WTC11 (cell line): ENCODE data around the gene IRF8. TPM values are rescaled to one million over a fixed set of nuclear protein-coding genes. Genes with fewer than 3 reads are reported as not detected.
"Not testable (repeated sequence)": the region's sequence is repeated elsewhere in the genome, so short reads cannot be mapped to it uniquely, and the experiment has no call there.

Experiments
- ATAC-seq: fragments of 200-7000 bp; cut with Tn5 transposase; 2 replicates; pipeline ENCODE4 v1.10.0; 2021; ENCODE audit warnings: mild to moderate bottlenecking, moderate library complexity
- CTCF ChIA-PET: fragments of 300-600 bp; sonication (Branson Sonifier 250); formaldehyde crosslinking; loops from one replicate; lab custom pipeline; 2021; ENCODE audit warnings: antibody characterized with exemption; lab: Charles Lee
- POLR2A ChIA-PET: fragments of 350-600 bp; sonication (Branson Sonifier 250); formaldehyde crosslinking; loops from one replicate; lab custom pipeline; 2021; ENCODE audit warnings: antibody characterized with exemption; lab: Charles Lee
- DNase-seq: peaks from one replicate; pipeline ENCODE4 v3.0.0; 2021; ENCODE audit warnings: low spot score
- H3K27ac Mint-ChIP-seq: 2 replicates; pipeline ENCODE4 v1.8.0; 2021; ENCODE audit warnings: mixed read lengths
- H3K27me3 Mint-ChIP-seq: 2 replicates; pipeline ENCODE4 v1.8.0; 2021; ENCODE audit warnings: low read depth, mild to moderate bottlenecking, moderate library complexity, mixed read lengths
- H3K36me3 Mint-ChIP-seq: 2 replicates; pipeline ENCODE4 v1.8.0; 2021; ENCODE audit warnings: mixed read lengths
- H3K4me1 Mint-ChIP-seq: 2 replicates; pipeline ENCODE4 v1.8.0; 2022; ENCODE audit warnings: mixed read lengths
- H3K4me3 Mint-ChIP-seq: 2 replicates; pipeline ENCODE4 v1.8.0; 2021; ENCODE audit warnings: mild to moderate bottlenecking, moderate library complexity, mixed read lengths
- H3K9me3 Mint-ChIP-seq: 2 replicates; pipeline ENCODE4 v1.8.0; 2021; ENCODE audit warnings: mixed read lengths
- CREB1 ChIP-seq: sonication (generic); formaldehyde crosslinking; IDR thresholded peaks from 2 replicates; pipeline ENCODE4 v1.8.0; 2023; ENCODE audit warnings: mild to moderate bottlenecking, missing genetic modification reagents
- CTCF ChIP-seq: fragments of 200-600 bp; IDR thresholded peaks from 2 replicates; pipeline ENCODE4 v1.8.0; 2022; ENCODE audit warnings: antibody characterized with exemption
- E2F5 ChIP-seq: sonication (generic); formaldehyde crosslinking; IDR thresholded peaks from 2 replicates; pipeline ENCODE4 v1.8.1; 2022; ENCODE audit warnings: mild to moderate bottlenecking, moderate library complexity, missing genetic modification reagents
- FOXP1 ChIP-seq: sonication (generic); formaldehyde crosslinking; IDR thresholded peaks from 2 replicates; pipeline ENCODE4 v1.8.0; 2022; ENCODE audit warnings: missing genetic modification reagents, mild to moderate bottlenecking, moderate library complexity, borderline replicate concordance
- GABPB1 ChIP-seq: sonication (generic); formaldehyde crosslinking; IDR thresholded peaks from 2 replicates; pipeline ENCODE4 v1.8.1; 2023; ENCODE audit warnings: mild to moderate bottlenecking, missing genetic modification reagents
- NR1H2 ChIP-seq: sonication (generic); formaldehyde crosslinking; IDR thresholded peaks from 2 replicates; pipeline ENCODE4 v1.9.0; 2021; ENCODE audit warnings: mild to moderate bottlenecking, moderate library complexity, missing genetic modification reagents
- OVOL2 ChIP-seq: fragments of 250-450 bp; sonication (Bioruptor Pico); IDR thresholded peaks from 2 replicates; pipeline ENCODE4 v1.9.0; 2021; ENCODE audit warnings: mild to moderate bottlenecking, borderline replicate concordance
- SMAD3 ChIP-seq: sonication (generic); formaldehyde crosslinking; IDR thresholded peaks from 2 replicates; pipeline ENCODE4 v1.8.0; 2022; ENCODE audit warnings: missing genetic modification reagents, mild to moderate bottlenecking, borderline replicate concordance
- USF2 ChIP-seq: sonication (generic); formaldehyde crosslinking; IDR thresholded peaks from 2 replicates; pipeline ENCODE4 v1.8.1; 2023; ENCODE audit warnings: mild to moderate bottlenecking, missing genetic modification reagents, moderate library complexity
- ZNF317 ChIP-seq: sonication (generic); formaldehyde crosslinking; IDR thresholded peaks from 2 replicates; pipeline ENCODE4 v1.8.1; 2023; ENCODE audit warnings: low read depth, mild to moderate bottlenecking, moderate library complexity, missing genetic modification reagents, borderline replicate concordance
- ZNF416 ChIP-seq: fragments of 250-450 bp; sonication (Bioruptor Pico); IDR thresholded peaks from 2 replicates; pipeline ENCODE4 v1.9.0; 2021; ENCODE audit warnings: mild to moderate bottlenecking, inconsistent platforms
- total RNA-seq: library from RNA; stranded (reverse); gene quantifications from 3 replicates; pipeline ENCODE4 v1.2.3, GENCODE V29; 2021
- TF ChIP-seq, protein P1 (sequence below): sonication (generic); formaldehyde crosslinking; IDR thresholded peaks from 2 replicates; pipeline ENCODE4 v1.8.1; 2023; ENCODE audit warnings: mild to moderate bottlenecking, missing genetic modification reagents, moderate library complexity
- TF ChIP-seq, protein P2 (sequence below): fragments of 250-450 bp; sonication (Bioruptor Pico); IDR thresholded peaks from 2 replicates; pipeline ENCODE4 v1.9.0; 2021; ENCODE audit warnings: mild to moderate bottlenecking

The IRF8 gene
- total RNA-seq, 1 experiment from 2014 or later, result 1.1 TPM

DNA sequence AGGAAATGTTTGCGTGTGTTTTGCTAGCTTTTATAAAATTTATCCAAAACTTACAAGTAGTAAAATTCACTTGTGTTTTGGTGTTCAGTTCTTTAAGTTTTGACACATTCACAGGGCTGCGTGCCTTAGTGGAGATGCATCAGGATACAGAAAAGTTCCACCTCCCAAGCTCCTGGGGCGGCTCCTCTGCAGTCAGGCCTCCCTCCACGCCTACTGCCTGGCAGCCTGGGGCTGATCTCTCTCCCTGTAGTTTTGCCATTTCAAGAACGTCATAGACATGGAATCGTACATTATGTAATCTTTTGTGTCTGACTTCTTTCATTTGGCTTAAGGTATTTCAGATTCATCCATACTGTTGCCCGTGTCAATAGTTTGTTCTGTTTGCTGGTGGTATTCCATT lies 27.2 kb upstream of the IRF8 start:
- POLR2A ChIA-PET, result no interaction called here
- no peak for ATAC-seq
- Mint-ChIP-seq H3K4me1 (peaks cover 23% of the 10 kb centered on the region), H3K4me3 (no peak overlapping the region), H3K27ac (no peak overlapping the region), H3K36me3 (peaks cover 15% of the 10 kb centered on the region), H3K9me3 (peaks cover 24% of the 10 kb centered on the region), H3K27me3 (peaks cover 18% of the 10 kb centered on the region)
- CTCF ChIA-PET, result no interaction called here
- no peak for TF ChIP-seq NR1H2 (CRISPR knock-in tag)
- no peak for TF ChIP-seq CTCF
- no peak for TF ChIP-seq SMAD3 (CRISPR knock-in tag)
- no peak for TF ChIP-seq ZNF317 (CRISPR knock-in tag)
- no peak for TF ChIP-seq GABPB1 (CRISPR knock-in tag)
- no peak for DNase-seq

- Mint-ChIP-seq H3K4me3 (no peak overlapping the region), H3K27ac (no peak overlapping the region), H3K4me1 (peaks cover 23% of the 10 kb centered on the region), H3K9me3 (peaks cover 21% of the 10 kb centered on the region), H3K36me3 (peaks cover 12% of the 10 kb centered on the region), H3K27me3 (peaks cover 18% of the 10 kb centered on the region)
- ATAC-seq, result no peak
- DNase-seq, result no peak
- ChIA-PET POLR2A (no interaction called here), CTCF (interaction anchor here (1.4 kb wide), 1 partner anchor 51 kb away, joined by 3 read pairs; no protein-coding TSS in a partner anchor)
- TF ChIP-seq E2F5 (CRISPR knock-in tag), result no peak
- TF ChIP-seq, protein P1, sequence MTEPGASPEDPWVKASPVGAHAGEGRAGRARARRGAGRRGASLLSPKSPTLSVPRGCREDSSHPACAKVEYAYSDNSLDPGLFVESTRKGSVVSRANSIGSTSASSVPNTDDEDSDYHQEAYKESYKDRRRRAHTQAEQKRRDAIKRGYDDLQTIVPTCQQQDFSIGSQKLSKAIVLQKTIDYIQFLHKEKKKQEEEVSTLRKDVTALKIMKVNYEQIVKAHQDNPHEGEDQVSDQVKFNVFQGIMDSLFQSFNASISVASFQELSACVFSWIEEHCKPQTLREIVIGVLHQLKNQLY (CRISPR knock-in tag), result no peak
- no peak for TF ChIP-seq OVOL2
- TF ChIP-seq ZNF317 (CRISPR knock-in tag), result no peak
Measured at GRCh38 chr16:85872734-85873133, 26.2 kb upstream of the IRF8 start.

DNA sequence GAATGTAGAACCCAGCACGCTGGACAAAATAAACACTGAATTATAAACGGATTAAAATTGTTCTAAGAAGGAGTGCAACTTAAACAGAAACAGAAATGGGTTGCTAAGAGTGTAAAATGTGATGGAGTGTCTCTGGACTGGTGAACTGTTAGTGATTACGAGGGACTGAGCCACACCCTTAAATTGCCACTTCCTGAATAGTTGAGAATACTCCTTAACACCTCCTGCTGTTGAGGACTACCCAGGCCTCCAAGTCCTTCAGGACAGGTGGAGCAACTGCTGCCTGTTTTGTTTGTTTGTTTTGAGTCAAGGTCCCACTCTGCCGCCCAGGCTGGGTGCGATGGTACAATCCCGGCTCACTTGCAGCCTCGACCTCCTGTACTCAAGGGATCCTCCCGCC lies 25.8 kb upstream of the IRF8 start:
- POLR2A ChIA-PET, result no interaction called here
- no peak for ATAC-seq
- Mint-ChIP-seq H3K4me1 (peaks cover 23% of the 10 kb centered on the region), H3K27me3 (peaks cover 16% of the 10 kb centered on the region), H3K36me3 (peaks cover 8% of the 10 kb centered on the region), H3K9me3 (peaks cover 17% of the 10 kb centered on the region), H3K27ac (no peak overlapping the region), H3K4me3 (no peak overlapping the region)
- TF ChIP-seq CREB1 (CRISPR knock-in tag), result no peak
- TF ChIP-seq ZNF317 (CRISPR knock-in tag), result no peak
- TF ChIP-seq CTCF, result no peak
- TF ChIP-seq USF2 (CRISPR knock-in tag), result no peak
- TF ChIP-seq, protein P2, sequence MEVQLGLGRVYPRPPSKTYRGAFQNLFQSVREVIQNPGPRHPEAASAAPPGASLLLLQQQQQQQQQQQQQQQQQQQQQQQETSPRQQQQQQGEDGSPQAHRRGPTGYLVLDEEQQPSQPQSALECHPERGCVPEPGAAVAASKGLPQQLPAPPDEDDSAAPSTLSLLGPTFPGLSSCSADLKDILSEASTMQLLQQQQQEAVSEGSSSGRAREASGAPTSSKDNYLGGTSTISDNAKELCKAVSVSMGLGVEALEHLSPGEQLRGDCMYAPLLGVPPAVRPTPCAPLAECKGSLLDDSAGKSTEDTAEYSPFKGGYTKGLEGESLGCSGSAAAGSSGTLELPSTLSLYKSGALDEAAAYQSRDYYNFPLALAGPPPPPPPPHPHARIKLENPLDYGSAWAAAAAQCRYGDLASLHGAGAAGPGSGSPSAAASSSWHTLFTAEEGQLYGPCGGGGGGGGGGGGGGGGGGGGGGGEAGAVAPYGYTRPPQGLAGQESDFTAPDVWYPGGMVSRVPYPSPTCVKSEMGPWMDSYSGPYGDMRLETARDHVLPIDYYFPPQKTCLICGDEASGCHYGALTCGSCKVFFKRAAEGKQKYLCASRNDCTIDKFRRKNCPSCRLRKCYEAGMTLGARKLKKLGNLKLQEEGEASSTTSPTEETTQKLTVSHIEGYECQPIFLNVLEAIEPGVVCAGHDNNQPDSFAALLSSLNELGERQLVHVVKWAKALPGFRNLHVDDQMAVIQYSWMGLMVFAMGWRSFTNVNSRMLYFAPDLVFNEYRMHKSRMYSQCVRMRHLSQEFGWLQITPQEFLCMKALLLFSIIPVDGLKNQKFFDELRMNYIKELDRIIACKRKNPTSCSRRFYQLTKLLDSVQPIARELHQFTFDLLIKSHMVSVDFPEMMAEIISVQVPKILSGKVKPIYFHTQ (CRISPR knock-in tag), result no peak
- no peak for TF ChIP-seq SMAD3 (CRISPR knock-in tag)
- no peak for TF ChIP-seq FOXP1 (CRISPR knock-in tag)
- TF ChIP-seq ZNF416 (CRISPR knock-in tag), result no peak
- CTCF ChIA-PET, result interaction anchor here (1.4 kb wide), 1 partner anchor 52 kb away, joined by 3 read pairs; no protein-coding TSS in a partner anchor
- no peak for DNase-seq

GRCh38 chr16:85874031-85874430 lies 24.9 kb upstream of the IRF8 start:
- DNase-seq, H3K9me3 Mint-ChIP-seq, H3K27ac Mint-ChIP-seq, H3K4me3 Mint-ChIP-seq, ATAC-seq, POLR2A ChIA-PET, H3K36me3 Mint-ChIP-seq: not testable (repeated sequence)
- Mint-ChIP-seq H3K27me3 (peaks cover 11% of the 10 kb centered on the region), H3K4me1 (peaks cover 23% of the 10 kb centered on the region)
- CTCF ChIA-PET, result interaction anchor here (1.4 kb wide), 1 partner anchor 53 kb away, joined by 3 read pairs; no protein-coding TSS in a partner anchor
